OCI-LY1 (cell line): ENCODE measurements around the gene CDKN1C.

Source experiments
- H2AFZ ChIP-seq: fragments of 200-600 bp; sonication (generic), shearing (Covaris generic); 2 replicates; pipeline ENCODE4 v1.6.0; 2014; ENCODE audit warnings: antibody characterized with exemption, mild to moderate bottlenecking, low read length
- H3F3A ChIP-seq: fragments of 200-600 bp; sonication (generic), shearing (Covaris generic); 2 replicates; pipeline ENCODE4 v1.6.0; 2014; ENCODE audit warnings: mild to moderate bottlenecking, antibody characterized with exemption, low read length, moderate library complexity; ENCODE audit not compliant: insufficient read depth
- H3K27ac ChIP-seq: fragments of 200-600 bp; sonication (generic); 2 replicates; pipeline ENCODE4 v1.5.1; 2014; ENCODE audit warnings: low read length, mixed run types, mild to moderate bottlenecking, low read depth; ENCODE audit not compliant: poor library complexity, severe bottlenecking
- H3K27me3 ChIP-seq: fragments of 200-600 bp; sonication (generic); 2 replicates; pipeline ENCODE4 v1.6.0; 2014; ENCODE audit warnings: antibody characterized with exemption, mild to moderate bottlenecking, low read length, moderate library complexity; ENCODE audit not compliant: insufficient read depth
- H3K36me3 ChIP-seq: fragments of 200-600 bp; sonication (generic); 2 replicates; pipeline ENCODE4 v1.6.1; 2014; ENCODE audit warnings: mild to moderate bottlenecking, antibody characterized with exemption, low read length, moderate library complexity, mixed read lengths; ENCODE audit not compliant: insufficient read depth
- H3K4me1 ChIP-seq: fragments of 200-600 bp; sonication (generic); 2 replicates; pipeline ENCODE4 v1.5.1; 2014; ENCODE audit warnings: mild to moderate bottlenecking, low read length, moderate library complexity; ENCODE audit not compliant: insufficient read depth, severe bottlenecking
- H3K4me2 ChIP-seq: fragments of 200-600 bp; sonication (generic), shearing (Covaris generic); 2 replicates; pipeline ENCODE4 v1.6.1; 2014; ENCODE audit warnings: low read length
- H3K4me3 ChIP-seq: fragments of 200-600 bp; sonication (generic); 2 replicates; pipeline ENCODE4 v1.5.1; 2014; ENCODE audit warnings: low read length, low read depth, mild to moderate bottlenecking, mixed read lengths; ENCODE audit not compliant: poor library complexity, severe bottlenecking
- H3K79me2 ChIP-seq: fragments of 200-600 bp; shearing (Covaris generic); 2 replicates; pipeline ENCODE4 v1.6.1; 2016; ENCODE audit warnings: mixed run types, low read length, mixed read lengths; ENCODE audit not compliant: insufficient read depth
- H3K9ac ChIP-seq: fragments of 200-600 bp; sonication (generic), shearing (Covaris generic); 2 replicates; pipeline ENCODE4 v1.6.1; 2014; ENCODE audit warnings: mild to moderate bottlenecking, low read length, mixed read lengths
- H3K9me2 ChIP-seq: fragments of 200-600 bp; sonication (generic), shearing (Covaris generic); 2 replicates; pipeline ENCODE4 v1.6.1; 2014; ENCODE audit warnings: low read depth, mild to moderate bottlenecking, low read length, mixed read lengths
- H3K9me3 ChIP-seq: fragments of 200-600 bp; shearing (Covaris generic); 2 replicates; pipeline ENCODE4 v1.6.1; 2014; ENCODE audit warnings: low read length, mixed read lengths
- H4K20me1 ChIP-seq: fragments of 200-600 bp; sonication (generic), shearing (Covaris generic); 2 replicates; pipeline ENCODE4 v1.6.0; 2016; ENCODE audit warnings: mild to moderate bottlenecking, low read length; ENCODE audit not compliant: insufficient read depth
- EZH2 ChIP-seq: fragments of 200-600 bp; sonication (generic), shearing (Covaris generic); IDR thresholded peaks from 2 replicates; pipeline ENCODE4 v1.8.0; 2017; ENCODE audit warnings: borderline replicate concordance, mixed run types, mild to moderate bottlenecking, antibody characterized with exemption, low read length, moderate library complexity, mixed read lengths
- TF ChIP-seq, protein P1 (sequence below): fragments of 200-600 bp; sonication (generic), shearing (Covaris generic); IDR thresholded peaks from 2 replicates; pipeline ENCODE4 v1.5.1; 2017; ENCODE audit warnings: mild to moderate bottlenecking, antibody characterized with exemption, low read length, moderate library complexity, mixed read lengths

Gene CDKN1C

GRCh38 chr11:2849994-2850770 is 35.4 kb downstream of the CDKN1C start:
- H4K20me1 ChIP-seq, result no peaks in the 10 kb centered on the region
- no peak overlapping the region for H3K4me2 ChIP-seq
- TF ChIP-seq EZH2, result no peak
- TF ChIP-seq, protein P1, sequence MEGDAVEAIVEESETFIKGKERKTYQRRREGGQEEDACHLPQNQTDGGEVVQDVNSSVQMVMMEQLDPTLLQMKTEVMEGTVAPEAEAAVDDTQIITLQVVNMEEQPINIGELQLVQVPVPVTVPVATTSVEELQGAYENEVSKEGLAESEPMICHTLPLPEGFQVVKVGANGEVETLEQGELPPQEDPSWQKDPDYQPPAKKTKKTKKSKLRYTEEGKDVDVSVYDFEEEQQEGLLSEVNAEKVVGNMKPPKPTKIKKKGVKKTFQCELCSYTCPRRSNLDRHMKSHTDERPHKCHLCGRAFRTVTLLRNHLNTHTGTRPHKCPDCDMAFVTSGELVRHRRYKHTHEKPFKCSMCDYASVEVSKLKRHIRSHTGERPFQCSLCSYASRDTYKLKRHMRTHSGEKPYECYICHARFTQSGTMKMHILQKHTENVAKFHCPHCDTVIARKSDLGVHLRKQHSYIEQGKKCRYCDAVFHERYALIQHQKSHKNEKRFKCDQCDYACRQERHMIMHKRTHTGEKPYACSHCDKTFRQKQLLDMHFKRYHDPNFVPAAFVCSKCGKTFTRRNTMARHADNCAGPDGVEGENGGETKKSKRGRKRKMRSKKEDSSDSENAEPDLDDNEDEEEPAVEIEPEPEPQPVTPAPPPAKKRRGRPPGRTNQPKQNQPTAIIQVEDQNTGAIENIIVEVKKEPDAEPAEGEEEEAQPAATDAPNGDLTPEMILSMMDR, result no peak
- H3K79me2 ChIP-seq, result no peaks in the 10 kb centered on the region
- no peaks in the 10 kb centered on the region for H3K27me3 ChIP-seq
- H3K27ac ChIP-seq, result no peak overlapping the region
- H3K9me3 ChIP-seq, result no peaks in the 10 kb centered on the region
- no peak overlapping the region for H3K9ac ChIP-seq
- no peaks in the 10 kb centered on the region for H3F3A ChIP-seq
- no peaks in the 10 kb centered on the region for H3K36me3 ChIP-seq
- H2AFZ ChIP-seq, result no peak overlapping the region
- H3K9me2 ChIP-seq, result no peaks in the 10 kb centered on the region
- no peaks in the 10 kb centered on the region for H3K4me1 ChIP-seq
- H3K4me3 ChIP-seq, result no peak overlapping the region

DNA sequence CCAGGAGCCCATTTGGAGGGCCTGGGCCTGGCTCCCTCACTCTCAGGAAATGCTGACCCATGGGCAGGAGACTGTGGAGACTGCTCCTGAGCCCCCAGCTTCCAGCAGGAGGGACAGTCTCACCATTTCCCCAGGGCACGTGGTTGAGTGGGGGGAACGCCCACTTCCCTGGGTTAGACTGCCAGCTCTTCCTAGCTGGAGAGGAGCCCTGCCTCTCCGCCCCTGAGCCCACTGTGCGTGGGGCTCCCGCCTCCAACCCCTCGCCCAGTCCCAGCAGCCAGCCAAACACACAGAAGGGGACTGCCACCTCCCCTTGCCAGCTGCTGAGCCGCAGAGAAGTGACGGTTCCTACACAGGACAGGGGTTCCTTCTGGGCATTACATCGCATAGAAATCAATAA is 37.1 kb downstream of the CDKN1C start:
- H4K20me1 ChIP-seq, result no peaks in the 10 kb centered on the region
- no peaks in the 10 kb centered on the region for H3K36me3 ChIP-seq
- H3K9me3 ChIP-seq, result no peaks in the 10 kb centered on the region
- H3K4me3 ChIP-seq, result no peak overlapping the region
- H3K4me1 ChIP-seq, result no peaks in the 10 kb centered on the region
- no peaks in the 10 kb centered on the region for H3K79me2 ChIP-seq
- no peaks in the 10 kb centered on the region for H3F3A ChIP-seq
- no peak overlapping the region for H2AFZ ChIP-seq
- H3K4me2 ChIP-seq, result no peak overlapping the region
- H3K9me2 ChIP-seq, result no peaks in the 10 kb centered on the region
- TF ChIP-seq, protein P1, result no peak
- no peak for TF ChIP-seq EZH2
- H3K27ac ChIP-seq, result no peak overlapping the region
- 0 out of 2 replicates have a peak, but pooled peaks cover 3% of the 10 kb centered on the region for H3K27me3 ChIP-seq
- no peak overlapping the region for H3K9ac ChIP-seq

GRCh38 chr11:2847561-2847960 is 38.0 kb downstream of the CDKN1C start:
- Histone ChIP-seq H3K79me2 (no peaks in the 10 kb centered on the region), H3K27ac (no peak overlapping the region), H4K20me1 (no peaks in the 10 kb centered on the region), H3K36me3 (no peaks in the 10 kb centered on the region), H3K4me3 (no peak overlapping the region), H3K4me2 (no peak overlapping the region), H3K9ac (no peak overlapping the region), H3K4me1 (no peaks in the 10 kb centered on the region), H3K9me3 (no peaks in the 10 kb centered on the region), H3K9me2 (no peaks in the 10 kb centered on the region), H3K27me3 (0 out of 2 replicates have a peak, but pooled peaks cover 3% of the 10 kb centered on the region), H2AFZ (no peak overlapping the region), H3F3A (no peaks in the 10 kb centered on the region)
- TF ChIP-seq, protein P1, result no peak
- TF ChIP-seq EZH2, result no peak
